ENCODE measurements around the gene SLC6A3.

Gene SLC6A3

GRCh38 chr5:1420211-1421195 is 24.7 kb downstream of the SLC6A3 start:
- H3K27me3 Mint-ChIP-seq: no peaks in the 10 kb centered on the region
- H3K27ac Mint-ChIP-seq: no peak overlapping the region
- H3K36me3 Mint-ChIP-seq (ENCODE audit: low read depth): no peaks in the 10 kb centered on the region
- no peaks in the 10 kb centered on the region for H3K4me1 Mint-ChIP-seq (ENCODE audit: low read depth)
- intact Hi-C loops (cut with micrococcal nuclease): no loop called here
- H3K9me3 Mint-ChIP-seq: no peaks in the 10 kb centered on the region
- H3K4me3 Mint-ChIP-seq: no peak overlapping the region

- H3K27ac Mint-ChIP-seq: no peak overlapping the region
- H3K4me1 Mint-ChIP-seq (ENCODE audit: low read depth): no peaks in the 10 kb centered on the region
- intact Hi-C loops (cut with micrococcal nuclease): no loop called here
- no peaks in the 10 kb centered on the region for H3K36me3 Mint-ChIP-seq (ENCODE audit: low read depth)
- no peak overlapping the region for H3K4me3 Mint-ChIP-seq
- H3K9me3 Mint-ChIP-seq: no peaks in the 10 kb centered on the region
- no peaks in the 10 kb centered on the region for H3K27me3 Mint-ChIP-seq
Observed at GRCh38 chr5:1419476-1420210, 25.6 kb downstream of the SLC6A3 start.

GRCh38 chr5:1418921-1419280 is 26.3 kb downstream of the SLC6A3 start:
- no peak overlapping the region for H3K4me3 Mint-ChIP-seq
- H3K4me1 Mint-ChIP-seq (ENCODE audit: low read depth): no peaks in the 10 kb centered on the region
- H3K36me3 Mint-ChIP-seq (ENCODE audit: low read depth): no peaks in the 10 kb centered on the region
- H3K27me3 Mint-ChIP-seq: no peaks in the 10 kb centered on the region
- H3K27ac Mint-ChIP-seq: no peak overlapping the region
- intact Hi-C loops (cut with micrococcal nuclease): no loop called here
- no peaks in the 10 kb centered on the region for H3K9me3 Mint-ChIP-seq

GRCh38 chr5:1418238-1418920 is 26.9 kb downstream of the SLC6A3 start:
- H3K36me3 Mint-ChIP-seq (ENCODE audit: low read depth): no peaks in the 10 kb centered on the region
- no peaks in the 10 kb centered on the region for H3K9me3 Mint-ChIP-seq
- no peaks in the 10 kb centered on the region for H3K4me1 Mint-ChIP-seq (ENCODE audit: low read depth)
- H3K27me3 Mint-ChIP-seq: no peaks in the 10 kb centered on the region
- H3K4me3 Mint-ChIP-seq: no peak overlapping the region
- intact Hi-C loops (cut with micrococcal nuclease): no loop called here
- no peak overlapping the region for H3K27ac Mint-ChIP-seq

- Mint-ChIP-seq H3K36me3 (ENCODE audit: low read depth) (no peaks in the 10 kb centered on the region), H3K27me3 (peaks cover 2% of the 10 kb centered on the region), H3K9me3 (no peaks in the 10 kb centered on the region), H3K4me3 (no peak overlapping the region), H3K27ac (no peak overlapping the region), H3K4me1 (ENCODE audit: low read depth) (no peaks in the 10 kb centered on the region)
- intact Hi-C loops (cut with micrococcal nuclease): no loop called here
Observed at GRCh38 chr5:1417586-1418225, 27.5 kb downstream of the SLC6A3 start.

- Mint-ChIP-seq H3K27ac (no peak overlapping the region), H3K4me3 (no peak overlapping the region), H3K9me3 (no peaks in the 10 kb centered on the region), H3K27me3 (peaks cover 6% of the 10 kb centered on the region), H3K36me3 (ENCODE audit: low read depth) (no peaks in the 10 kb centered on the region), H3K4me1 (ENCODE audit: low read depth) (no peaks in the 10 kb centered on the region)
- intact Hi-C loops (cut with micrococcal nuclease): no loop called here
Observed at GRCh38 chr5:1416856-1417469, 28.3 kb downstream of the SLC6A3 start.

GRCh38 chr5:1415626-1416360 is 29.4 kb downstream of the SLC6A3 start:
- H3K36me3 Mint-ChIP-seq (ENCODE audit: low read depth): no peaks in the 10 kb centered on the region
- H3K4me1 Mint-ChIP-seq (ENCODE audit: low read depth): no peaks in the 10 kb centered on the region
- peaks cover 7% of the 10 kb centered on the region for H3K27me3 Mint-ChIP-seq
- H3K9me3 Mint-ChIP-seq: no peaks in the 10 kb centered on the region
- H3K4me3 Mint-ChIP-seq: no peak overlapping the region
- H3K27ac Mint-ChIP-seq: no peak overlapping the region
- intact Hi-C loops (cut with micrococcal nuclease): no loop called here

- Mint-ChIP-seq H3K27ac (no peak overlapping the region), H3K4me3 (no peak overlapping the region), H3K4me1 (ENCODE audit: low read depth) (no peaks in the 10 kb centered on the region), H3K27me3 (peaks cover 7% of the 10 kb centered on the region), H3K9me3 (no peaks in the 10 kb centered on the region), H3K36me3 (ENCODE audit: low read depth) (no peaks in the 10 kb centered on the region)
- intact Hi-C loops (cut with micrococcal nuclease): no loop called here
Observed at GRCh38 chr5:1415059-1415425, 30.2 kb downstream of the SLC6A3 start.

- H3K9me3 Mint-ChIP-seq: no peaks in the 10 kb centered on the region
Observed at GRCh38 chr5:1414311-1415058, 30.8 kb downstream of the SLC6A3 start.

GRCh38 chr5:1413611-1414241 is 31.5 kb downstream of the SLC6A3 start:
- peaks cover 7% of the 10 kb centered on the region for H3K27me3 Mint-ChIP-seq
- H3K9me3 Mint-ChIP-seq: no peaks in the 10 kb centered on the region
- H3K36me3 Mint-ChIP-seq (ENCODE audit: low read depth): no peaks in the 10 kb centered on the region
- H3K27ac Mint-ChIP-seq: no peak overlapping the region
- H3K4me1 Mint-ChIP-seq (ENCODE audit: low read depth): peaks cover 5% of the 10 kb centered on the region
- no peak overlapping the region for H3K4me3 Mint-ChIP-seq
- intact Hi-C loops (cut with micrococcal nuclease): no loop called here

More at GRCh38 chr5:1414311-1415058, 30.8 kb downstream of the SLC6A3 start:
- H3K27ac Mint-ChIP-seq: no peak overlapping the region
- H3K36me3 Mint-ChIP-seq (ENCODE audit: low read depth): no peaks in the 10 kb centered on the region
- intact Hi-C loops (cut with micrococcal nuclease): no loop called here
- H3K4me3 Mint-ChIP-seq: no peak overlapping the region
- H3K4me1 Mint-ChIP-seq (ENCODE audit: low read depth): no peaks in the 10 kb centered on the region
- H3K27me3 Mint-ChIP-seq: peaks cover 7% of the 10 kb centered on the region

- intact Hi-C loops (cut with micrococcal nuclease): no loop called here
- no peak overlapping the region for H3K4me3 Mint-ChIP-seq
Observed at GRCh38 chr5:1413211-1413610, 32.0 kb downstream of the SLC6A3 start.

GRCh38 chr5:1412621-1413020 is 32.6 kb downstream of the SLC6A3 start:
- Mint-ChIP-seq H3K9me3 (no peaks in the 10 kb centered on the region), H3K4me1 (ENCODE audit: low read depth) (peaks cover 5% of the 10 kb centered on the region), H3K36me3 (ENCODE audit: low read depth) (no peaks in the 10 kb centered on the region), H3K4me3 (no peak overlapping the region), H3K27ac (no peak overlapping the region), H3K27me3 (peaks cover 9% of the 10 kb centered on the region)
- intact Hi-C loops (cut with micrococcal nuclease): no loop called here

More at GRCh38 chr5:1413211-1413610, 32.0 kb downstream of the SLC6A3 start:
- Mint-ChIP-seq H3K9me3 (no peaks in the 10 kb centered on the region), H3K36me3 (ENCODE audit: low read depth) (no peaks in the 10 kb centered on the region), H3K4me1 (ENCODE audit: low read depth) (peaks cover 5% of the 10 kb centered on the region), H3K27me3 (peaks cover 7% of the 10 kb centered on the region), H3K27ac (no peak overlapping the region)
